OCI-LY7 (cell line): ENCODE data around the gene ATP12A. TPM values are rescaled to one million over a fixed set of nuclear protein-coding genes. Genes with fewer than 3 reads are reported as not detected.

Source experiments
- BruUV-seq: library from RNA; stranded (reverse); fragments of 400-500 nt; replicated peaks from 2 replicates; lab custom pipeline; 2021; lab: Mats Ljungman, UMichigan
- CTCF ChIA-PET: fragments of 300-600 bp; sonication (Branson Sonifier 250); formaldehyde crosslinking; loops from one replicate; lab custom pipeline; 2022; ENCODE audit warnings: antibody characterized with exemption; ENCODE audit not compliant: unreplicated experiment; lab: Charles Lee
- POLR2A ChIA-PET: fragments of 300-600 bp; sonication (Branson Sonifier 250); formaldehyde crosslinking; loops from one replicate; lab custom pipeline; 2022; ENCODE audit warnings: antibody characterized with exemption; lab: Charles Lee
- DNase-seq: peaks from one replicate; pipeline ENCODE4 v3.0.0-alpha.2; 2015; ENCODE audit warnings: low spot score
- H2AFZ ChIP-seq: fragments of 200-600 bp; sonication (generic), shearing (Covaris generic); 2 replicates; pipeline ENCODE4 v1.6.1; 2014; ENCODE audit warnings: mild to moderate bottlenecking, antibody characterized with exemption, low read length, moderate library complexity
- H3K27ac ChIP-seq: fragments of 200-600 bp; sonication (generic); 2 replicates; pipeline ENCODE4 v1.5.1; 2014; ENCODE audit warnings: mixed run types, low read depth, mild to moderate bottlenecking, moderate library complexity, low read length, inconsistent platforms; ENCODE audit not compliant: poor library complexity, severe bottlenecking
- H3K36me3 ChIP-seq: fragments of 200-600 bp; sonication (generic); 2 replicates; pipeline ENCODE4 v1.6.1; 2014; ENCODE audit warnings: mild to moderate bottlenecking, antibody characterized with exemption, low read length, moderate library complexity, mixed read lengths; ENCODE audit not compliant: insufficient read depth
- H3K4me1 ChIP-seq: fragments of 200-600 bp; sonication (generic); 2 replicates; pipeline ENCODE4 v1.5.1; 2014; ENCODE audit warnings: mild to moderate bottlenecking, low read length; ENCODE audit not compliant: insufficient read depth, poor library complexity, severe bottlenecking
- H3K4me2 ChIP-seq: fragments of 200-600 bp; sonication (generic); 2 replicates; pipeline ENCODE4 v1.6.1; 2014; ENCODE audit warnings: mild to moderate bottlenecking, low read length
- H3K4me3 ChIP-seq: fragments of 200-600 bp; sonication (generic); 2 replicates; pipeline ENCODE4 v1.5.1; 2014; ENCODE audit warnings: mild to moderate bottlenecking, low read depth, low read length; ENCODE audit not compliant: poor library complexity, severe bottlenecking
- H3K79me2 ChIP-seq: fragments of 200-600 bp; sonication (generic); 2 replicates; pipeline ENCODE4 v1.6.1; 2016; ENCODE audit warnings: low read depth, mild to moderate bottlenecking, low read length, moderate library complexity, mixed read lengths; ENCODE audit not compliant: insufficient read depth
- H3K9me2 ChIP-seq: fragments of 200-600 bp; sonication (generic); 2 replicates; pipeline ENCODE4 v1.6.1; 2016; ENCODE audit warnings: mild to moderate bottlenecking, low read length, mixed read lengths; ENCODE audit not compliant: insufficient read depth
- H3K9me3 ChIP-seq: fragments of 200-600 bp; sonication (generic); 2 replicates; pipeline ENCODE4 v1.6.1; 2014; ENCODE audit warnings: mild to moderate bottlenecking, mixed run types, low read length, mixed read lengths
- H4K20me1 ChIP-seq: fragments of 200-600 bp; sonication (generic); 2 replicates; pipeline ENCODE4 v1.6.1; 2014; ENCODE audit warnings: mild to moderate bottlenecking, antibody characterized with exemption, low read length, moderate library complexity, mixed read lengths; ENCODE audit not compliant: insufficient read depth
- EZH2phosphoT487 ChIP-seq: fragments of 200-600 bp; sonication (generic); IDR thresholded peaks from 2 replicates; pipeline ENCODE4 v1.6.1; 2018; ENCODE audit warnings: low read depth, borderline replicate concordance, mild to moderate bottlenecking, mixed run types, antibody characterized with exemption, low read length, moderate library complexity, mixed read lengths
- intact Hi-C: fragments of 100-400 bp; cut with micrococcal nuclease; formaldehyde crosslinking; loops from one replicate; pipeline ENCODE4 v1.10.0; 2022; ENCODE audit not compliant: unreplicated experiment
- total RNA-seq, 2 experiments: library from RNA; depleted of rRNA in 1 of 2; stranded (reverse); fragments of >200 nt in 1 of 2; shearing (Covaris generic) in 1 of 2; gene quantifications; 2 replicates each; pipeline ENCODE4 v1.2.3, GENCODE V29; 2014 to 2022
- TF ChIP-seq, protein P1 (sequence below): fragments of 200-600 bp; sonication (generic); conservative IDR thresholded peaks from 2 replicates; pipeline ENCODE4 v1.5.1; 2014; ENCODE audit warnings: mild to moderate bottlenecking, antibody characterized with exemption, low read length, moderate library complexity, mixed read lengths

Gene ATP12A
- total RNA-seq, 2 experiments from 2014 or later = not detected

DNA sequence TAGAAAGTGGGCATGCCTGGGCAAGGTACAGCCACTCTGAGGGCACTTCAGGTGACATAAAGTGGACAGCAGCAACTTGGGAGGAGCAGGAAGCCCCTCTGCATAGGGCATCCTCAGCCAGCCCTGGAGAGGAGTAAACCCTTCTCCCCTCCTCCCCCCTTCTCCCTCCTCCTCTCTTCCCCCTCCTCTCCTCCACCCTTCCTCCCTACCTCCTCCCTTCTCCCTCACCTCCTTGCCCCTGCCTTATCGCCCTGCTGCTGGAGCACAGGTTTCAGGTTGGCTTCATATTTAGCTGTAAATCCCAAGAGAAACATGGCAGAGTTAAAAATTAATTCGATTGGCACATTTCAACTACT is 30.5 kb upstream of the ATP12A start:
- ChIA-PET CTCF (no interaction called here), POLR2A (no interaction called here)
- no TSS peak for BruUV-seq
- Histone ChIP-seq H2AFZ (peak overlapping the region; percentile 55; the same call in 1 of the 2 replicates), H3K27ac (no peak overlapping the region), H3K79me2 (no peaks in the 10 kb centered on the region), H3K9me3 (no peaks in the 10 kb centered on the region), H3K9me2 (no peaks in the 10 kb centered on the region), H3K4me1 (peaks cover 17% of the 10 kb centered on the region), H3K4me3 (no peak overlapping the region), H3K4me2 (0 out of 2 replicates have a peak overlapping the region, but pooled peaks have one; percentile 22), H3K36me3 (no peaks in the 10 kb centered on the region), H4K20me1 (no peaks in the 10 kb centered on the region)
- DNase-seq = no peak
- intact Hi-C loops = no loop called here
- TF ChIP-seq EZH2phosphoT487 = no peak
- TF ChIP-seq, protein P1, sequence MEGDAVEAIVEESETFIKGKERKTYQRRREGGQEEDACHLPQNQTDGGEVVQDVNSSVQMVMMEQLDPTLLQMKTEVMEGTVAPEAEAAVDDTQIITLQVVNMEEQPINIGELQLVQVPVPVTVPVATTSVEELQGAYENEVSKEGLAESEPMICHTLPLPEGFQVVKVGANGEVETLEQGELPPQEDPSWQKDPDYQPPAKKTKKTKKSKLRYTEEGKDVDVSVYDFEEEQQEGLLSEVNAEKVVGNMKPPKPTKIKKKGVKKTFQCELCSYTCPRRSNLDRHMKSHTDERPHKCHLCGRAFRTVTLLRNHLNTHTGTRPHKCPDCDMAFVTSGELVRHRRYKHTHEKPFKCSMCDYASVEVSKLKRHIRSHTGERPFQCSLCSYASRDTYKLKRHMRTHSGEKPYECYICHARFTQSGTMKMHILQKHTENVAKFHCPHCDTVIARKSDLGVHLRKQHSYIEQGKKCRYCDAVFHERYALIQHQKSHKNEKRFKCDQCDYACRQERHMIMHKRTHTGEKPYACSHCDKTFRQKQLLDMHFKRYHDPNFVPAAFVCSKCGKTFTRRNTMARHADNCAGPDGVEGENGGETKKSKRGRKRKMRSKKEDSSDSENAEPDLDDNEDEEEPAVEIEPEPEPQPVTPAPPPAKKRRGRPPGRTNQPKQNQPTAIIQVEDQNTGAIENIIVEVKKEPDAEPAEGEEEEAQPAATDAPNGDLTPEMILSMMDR = no peak

DNA sequence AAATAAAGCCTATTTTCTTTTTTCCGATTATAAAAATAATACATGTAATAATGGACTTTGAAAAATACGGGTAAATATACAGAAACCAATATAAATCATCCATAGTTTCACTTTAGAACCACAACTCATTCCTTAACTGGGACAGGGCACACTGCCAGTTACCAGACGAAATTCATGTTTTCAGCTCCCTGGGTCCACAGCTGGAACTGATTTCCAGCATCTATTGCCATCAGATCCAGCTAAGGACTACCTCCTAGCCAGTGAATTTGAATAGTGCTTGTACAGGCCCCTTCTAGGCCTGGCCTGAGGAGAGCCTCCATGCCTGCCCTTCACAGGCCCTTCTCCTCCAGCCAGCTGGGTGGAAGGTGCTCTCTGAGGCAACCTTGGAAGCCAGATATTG is 30.0 kb upstream of the ATP12A start:
- Histone ChIP-seq H2AFZ (no peak overlapping the region), H4K20me1 (no peaks in the 10 kb centered on the region), H3K4me2 (no peak overlapping the region), H3K9me2 (no peaks in the 10 kb centered on the region), H3K36me3 (no peaks in the 10 kb centered on the region), H3K9me3 (no peaks in the 10 kb centered on the region), H3K4me3 (no peak overlapping the region), H3K4me1 (peaks cover 17% of the 10 kb centered on the region), H3K79me2 (no peaks in the 10 kb centered on the region), H3K27ac (no peak overlapping the region)
- intact Hi-C loops = no loop called here
- no TSS peak for BruUV-seq
- TF ChIP-seq, protein P1 = no peak
- no peak for TF ChIP-seq EZH2phosphoT487
- ChIA-PET POLR2A (no interaction called here), CTCF (no interaction called here)
- DNase-seq = no peak

DNA sequence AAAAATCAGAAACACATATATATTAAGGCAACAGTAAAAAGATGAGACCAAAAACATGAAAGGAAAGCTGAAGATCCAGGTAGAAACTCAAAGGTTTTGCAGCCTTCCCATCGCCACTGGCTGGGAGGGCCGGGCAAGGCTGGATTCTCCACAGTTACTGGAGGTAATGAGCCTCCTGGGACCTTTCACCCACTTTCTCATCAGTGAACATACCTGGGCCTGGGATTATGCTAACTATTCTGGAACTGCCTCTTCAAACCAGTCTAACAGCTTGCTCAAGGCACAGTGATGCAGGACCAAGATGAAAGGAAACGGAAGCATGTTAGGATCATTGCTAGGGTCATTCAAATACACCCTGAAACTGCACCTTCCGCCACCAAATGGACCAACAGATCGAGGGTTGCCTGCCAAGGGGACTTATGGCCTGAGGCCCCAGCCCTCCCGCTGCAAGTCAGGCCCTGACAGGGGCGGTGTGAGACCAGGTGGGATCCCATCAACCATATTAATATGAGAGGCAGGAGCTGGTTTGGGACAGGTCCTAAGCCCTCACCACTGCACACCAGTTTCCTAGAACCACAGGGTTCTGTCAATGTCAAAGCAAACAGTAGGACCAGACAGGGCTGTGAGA is 28.4 kb upstream of the ATP12A start:
- ChIA-PET CTCF (no interaction called here), POLR2A (interaction anchor here (0.7 kb wide), 1 partner anchor 22 kb away, joined by 5 read pairs; no protein-coding TSS in a partner anchor)
- no peak for TF ChIP-seq EZH2phosphoT487
- TF ChIP-seq, protein P1 = no peak
- H3K79me2 ChIP-seq = no peaks in the 10 kb centered on the region
- H3K9me3 ChIP-seq = no peaks in the 10 kb centered on the region
- H3K27ac ChIP-seq = no peak overlapping the region
- peaks cover 17% of the 10 kb centered on the region for H3K4me1 ChIP-seq
- intact Hi-C loops = no loop called here
- H4K20me1 ChIP-seq = no peaks in the 10 kb centered on the region
- H3K4me3 ChIP-seq = no peak overlapping the region
- H3K9me2 ChIP-seq = no peaks in the 10 kb centered on the region
- no peak for DNase-seq
- H3K4me2 ChIP-seq = no peak overlapping the region
- no peak overlapping the region for H2AFZ ChIP-seq
- H3K36me3 ChIP-seq = no peaks in the 10 kb centered on the region
- BruUV-seq = no TSS peak
